Endothelial cell of umbilical vein (primary cell): Measurements from ENCODE around the gene BRMS1. TPM values are rescaled to one million over a fixed set of nuclear protein-coding genes. Genes with fewer than 3 reads are reported as not detected.

ENCODE experiments used
- BruUV-seq: library from RNA; stranded (reverse); fragments of 400-500 nt; replicated peaks from 2 replicates; lab custom pipeline; 2021; lab: Mats Ljungman, UMichigan
- CTCF ChIA-PET: fragments of 300-600, 350-600 bp; sonication (Branson Sonifier 250); formaldehyde crosslinking; loops from one replicate; lab custom pipeline; 2021; ENCODE audit warnings: antibody characterized with exemption, inconsistent platforms; lab: Charles Lee
- POLR2A ChIA-PET: fragments of 300-600, 350-600 bp; sonication (Branson Sonifier 250); formaldehyde crosslinking; loops from one replicate; lab custom pipeline; 2021; ENCODE audit warnings: antibody characterized with exemption, inconsistent platforms; lab: Charles Lee
- DNase-seq: peaks from one replicate; pipeline ENCODE4 v3.0.0-alpha.2; 2011; ENCODE audit warnings: low read depth, low spot score
- FAIRE-seq: peaks from 2 replicates; lab custom pipeline; 2011; peaks lifted over from hg19 to GRCh38; lab: Jason Lieb, UNC
- H2AFZ ChIP-seq: 2 replicates; pipeline ENCODE4 v1.6.0; 2012; ENCODE audit warnings: low read depth, low read length, control low read depth, inconsistent platforms
- H3K27ac ChIP-seq: 2 replicates; pipeline ENCODE4 v1.5.1; 2011; ENCODE audit warnings: low read depth, mild to moderate bottlenecking, control low read depth, low read length, moderate library complexity; ENCODE audit not compliant: insufficient read depth
- H3K27me3 ChIP-seq, 2 experiments: 2 replicates each; pipeline versions ENCODE4 v1.6.0 to v1.6.1; 2011; ENCODE audit warnings: low read length in 2 of 2, mixed read lengths in 1 of 2; ENCODE audit not compliant: control insufficient read depth in 2 of 2, insufficient read depth in 2 of 2
- H3K36me3 ChIP-seq, 2 experiments: 2 replicates in 1 of 2; 3 replicates in 1 of 2; pipeline ENCODE4 v1.5.1; 2011; ENCODE audit warnings: low read length in 2 of 2, mild to moderate bottlenecking in 1 of 2, moderate library complexity in 1 of 2; ENCODE audit not compliant: control insufficient read depth in 2 of 2, insufficient read depth in 2 of 2; ENCODE audit errors: extremely low read depth in 1 of 2
- H3K4me1 ChIP-seq: 3 replicates; pipeline ENCODE4 v1.5.1; 2011; ENCODE audit warnings: mild to moderate bottlenecking, low read length; ENCODE audit not compliant: control insufficient read depth, insufficient read depth; ENCODE audit errors: extremely low read depth
- H3K4me2 ChIP-seq: 2 replicates; pipeline ENCODE4 v1.6.1; 2011; ENCODE audit warnings: low read length, control low read depth, mixed read lengths; ENCODE audit not compliant: insufficient read depth
- H3K4me3 ChIP-seq, 3 experiments: fragments of 200-600 bp in 1 of 3; sonication (generic), shearing (Covaris generic) in 1 of 3; replicated peaks in 1 of 3; 2 replicates each; pipeline ENCODE4 v1.5.1; 2011 to 2016; ENCODE audit warnings: control low read depth in 3 of 3, low read length in 3 of 3, mild to moderate bottlenecking in 2 of 3, inconsistent platforms in 1 of 3, low read depth in 1 of 3, moderate library complexity in 1 of 3; ENCODE audit not compliant: insufficient read depth in 1 of 3
- H3K79me2 ChIP-seq: 2 replicates; pipeline ENCODE4 v1.6.0; 2012; ENCODE audit warnings: low read length, inconsistent platforms; ENCODE audit not compliant: control insufficient read depth, insufficient read depth
- H3K9ac ChIP-seq: replicated peaks from 2 replicates; pipeline ENCODE3; 2011; ENCODE audit warnings: low read length, control low read depth; ENCODE audit not compliant: insufficient read depth; ENCODE audit errors: extremely low read depth
- H3K9me1 ChIP-seq: replicated peaks from 3 replicates; pipeline ENCODE4 v1.6.0; 2011; ENCODE audit warnings: mild to moderate bottlenecking, low read length; ENCODE audit not compliant: control insufficient read depth, insufficient read depth; ENCODE audit errors: extremely low read depth
- H3K9me3 ChIP-seq: replicated peaks from 2 replicates; pipeline ENCODE4 v1.5.1; 2012; ENCODE audit warnings: low read length, inconsistent platforms; ENCODE audit not compliant: control insufficient read depth, insufficient read depth
- H4K20me1 ChIP-seq: replicated peaks from 2 replicates; pipeline ENCODE3; 2011; ENCODE audit warnings: mild to moderate bottlenecking, low read length; ENCODE audit not compliant: control insufficient read depth, insufficient read depth; ENCODE audit errors: extremely low read depth
- EZH2 ChIP-seq: IDR thresholded peaks from 2 replicates; pipeline ENCODE4 v1.6.1; 2012; ENCODE audit warnings: borderline replicate concordance, low read depth, mild to moderate bottlenecking, moderate library complexity, low read length, inconsistent platforms; ENCODE audit not compliant: severe bottlenecking
- FOS ChIP-seq: IDR thresholded peaks from 2 replicates; pipeline ENCODE4 v1.6.1; 2011; ENCODE audit warnings: mild to moderate bottlenecking, low read length, moderate library complexity, borderline replicate concordance; ENCODE audit not compliant: insufficient read depth
- GATA2 ChIP-seq: IDR thresholded peaks from 2 replicates; pipeline ENCODE4 v1.7.0; 2011; ENCODE audit warnings: low read depth, mild to moderate bottlenecking, moderate library complexity, mixed read lengths, low read length; ENCODE audit not compliant: insufficient read length, insufficient read depth
- JUN ChIP-seq: IDR thresholded peaks from 2 replicates; pipeline ENCODE4 v1.6.1; 2011; ENCODE audit warnings: borderline replicate concordance, low read depth; ENCODE audit not compliant: insufficient read length, insufficient read depth
- MAX ChIP-seq: IDR thresholded peaks from 2 replicates; pipeline ENCODE4 v1.6.1; 2011; ENCODE audit not compliant: insufficient read depth, insufficient read length
- MYC ChIP-seq: IDR thresholded peaks from one replicate; pipeline ENCODE4 v1.6.1; 2011; ENCODE audit warnings: mild to moderate bottlenecking, low read depth, low read length
- POLR2A ChIP-seq: IDR thresholded peaks from 2 replicates; pipeline ENCODE4 v1.6.1; 2012; ENCODE audit warnings: low read depth, mild to moderate bottlenecking, control low read depth, low read length
- POLR2AphosphoS5 ChIP-seq: IDR thresholded peaks from 2 replicates; pipeline ENCODE4 v1.6.1; 2012; ENCODE audit warnings: low read depth, mild to moderate bottlenecking, control low read depth, low read length, moderate library complexity; ENCODE audit not compliant: insufficient read depth
- dilution Hi-C: fragments of 300-500 bp; cut with MboI; formaldehyde crosslinking; loops from one replicate; pipeline ENCODE4 v1.15.0; 2019; ENCODE audit warnings: low sequenced_read_pairs; ENCODE audit not compliant: extremely low pct_ligation_motif_present
- intact Hi-C: fragments of 100-400 bp; cut with micrococcal nuclease; formaldehyde crosslinking; loops from one replicate; pipeline ENCODE4 v1.10.0; 2022
- polyA plus RNA-seq, 4 experiments: library from polyadenylated mRNA; depleted of rRNA in 3 of 4; stranded (reverse) in 3 of 4; unstranded in 1 of 4; fragments of >200 nt; gene quantifications; 2 replicates each; pipeline versions ENCODE4 v1.2.1 to v1.2.3, GENCODE V29; 2011 to 2012; ENCODE audit warnings: missing spikeins in 1 of 4
- total RNA-seq: library from RNA; stranded (reverse); gene quantifications from 2 replicates; pipeline ENCODE4 v1.2.3, GENCODE V29; 2021
- TF ChIP-seq, protein P1 (sequence below), 2 donors: IDR thresholded peaks; 1 replicate in 1 of 2; 2 replicates in 1 of 2; pipeline ENCODE4 v1.5.1; 2011; ENCODE audit warnings: low read length in 2 of 2, mild to moderate bottlenecking in 2 of 2, moderate library complexity in 2 of 2, control low read depth in 1 of 2, inconsistent platforms in 1 of 2, low read depth in 1 of 2; ENCODE audit not compliant: insufficient read depth in 1 of 2; ENCODE audit errors: extremely low read depth in 1 of 2

Gene BRMS1
- total and polyA plus RNA-seq, 2 donors (not counting 3 experiments of a cell fraction or from before 2014, with no cell fraction given), result 51.4 to 53.1 TPM

DNA sequence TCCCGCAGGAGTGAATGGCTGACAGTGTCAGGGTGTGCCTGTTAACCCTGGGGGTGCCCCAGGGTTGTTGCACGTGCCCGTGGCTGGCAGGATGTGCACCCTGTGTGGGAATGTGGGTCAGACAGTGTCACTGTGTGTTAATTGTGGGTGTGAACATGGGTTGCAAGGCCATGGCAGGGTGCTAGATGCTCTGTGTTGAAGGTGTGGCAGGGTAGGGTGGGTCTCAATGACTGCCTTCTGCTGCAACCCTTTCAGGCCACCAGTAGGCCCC lies 16.9 kb downstream of the BRMS1 start:
- intact Hi-C loops, result loop anchor here (1.0 kb wide), 2 partner anchors 8 to 16 kb away; partner anchors contain the start of gene RIN1
- BruUV-seq, result no TSS peak
- Histone ChIP-seq H3K36me3 (no peaks in the 10 kb centered on the region), H3K79me2 (no peaks in the 10 kb centered on the region), H3K9me1 (no peaks in the 10 kb centered on the region), H3K9me3 (no peaks in the 10 kb centered on the region), H3K9ac (no peak overlapping the region), H3K27me3 (no peaks in the 10 kb centered on the region), H2AFZ (no peak overlapping the region), H3K4me1 (peaks cover 7% of the 10 kb centered on the region), H3K27ac (no peak overlapping the region), H4K20me1 (no peaks in the 10 kb centered on the region), H3K4me3 (no peak overlapping the region), H3K4me2 (no peak overlapping the region)
- ChIA-PET CTCF (no interaction called here), POLR2A (no interaction called here)
- FAIRE-seq (no peak), DNase-seq (no peak)
- dilution Hi-C loops, result no loop called here
- TF ChIP-seq MAX, result no peak
- no peak for TF ChIP-seq JUN
- TF ChIP-seq POLR2A, result no peak
- no peak for TF ChIP-seq MYC
- no peak for TF ChIP-seq POLR2AphosphoS5
- TF ChIP-seq FOS, result no peak
- TF ChIP-seq EZH2, result no peak
- TF ChIP-seq, protein P1, sequence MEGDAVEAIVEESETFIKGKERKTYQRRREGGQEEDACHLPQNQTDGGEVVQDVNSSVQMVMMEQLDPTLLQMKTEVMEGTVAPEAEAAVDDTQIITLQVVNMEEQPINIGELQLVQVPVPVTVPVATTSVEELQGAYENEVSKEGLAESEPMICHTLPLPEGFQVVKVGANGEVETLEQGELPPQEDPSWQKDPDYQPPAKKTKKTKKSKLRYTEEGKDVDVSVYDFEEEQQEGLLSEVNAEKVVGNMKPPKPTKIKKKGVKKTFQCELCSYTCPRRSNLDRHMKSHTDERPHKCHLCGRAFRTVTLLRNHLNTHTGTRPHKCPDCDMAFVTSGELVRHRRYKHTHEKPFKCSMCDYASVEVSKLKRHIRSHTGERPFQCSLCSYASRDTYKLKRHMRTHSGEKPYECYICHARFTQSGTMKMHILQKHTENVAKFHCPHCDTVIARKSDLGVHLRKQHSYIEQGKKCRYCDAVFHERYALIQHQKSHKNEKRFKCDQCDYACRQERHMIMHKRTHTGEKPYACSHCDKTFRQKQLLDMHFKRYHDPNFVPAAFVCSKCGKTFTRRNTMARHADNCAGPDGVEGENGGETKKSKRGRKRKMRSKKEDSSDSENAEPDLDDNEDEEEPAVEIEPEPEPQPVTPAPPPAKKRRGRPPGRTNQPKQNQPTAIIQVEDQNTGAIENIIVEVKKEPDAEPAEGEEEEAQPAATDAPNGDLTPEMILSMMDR (IDR thresholded peaks at IDR 0.05; ENCODE audit: extremely low read depth in 1 of 2, insufficient read depth in 1 of 2, low read depth in 1 of 2, low read length in 2 of 2), result no peak
- no peak for TF ChIP-seq GATA2
